NCI-H2227 (cell line): ENCODE measurements around the gene CFAP77.

Experiments
- DNase-seq: peaks from one replicate; lab custom pipeline; 2025; ENCODE audit not compliant: unreplicated experiment; lab: John Stamatoyannopoulos, UW

The CFAP77 gene

GRCh38 chr9:132590318-132591182 lies 180.5 kb downstream of the CFAP77 start:
- DNase-seq: no peak

- DNase-seq: no peak
These were observed 181.2 kb downstream of the CFAP77 start for GRCh38 chr9:132591244-132591643.

GRCh38 chr9:132591751-132592314 lies 181.8 kb downstream of the CFAP77 start:
- no peak for DNase-seq

- no peak for DNase-seq
These were observed 182.4 kb downstream of the CFAP77 start for GRCh38 chr9:132592451-132592850.

GRCh38 chr9:132594412-132594811 lies 184.4 kb downstream of the CFAP77 start:
- DNase-seq: no peak

GRCh38 chr9:132595319-132595718 lies 185.3 kb downstream of the CFAP77 start:
- no peak for DNase-seq

GRCh38 chr9:132596200-132596599 lies 186.2 kb downstream of the CFAP77 start:
- DNase-seq: no peak

GRCh38 chr9:132597073-132597775 lies 187.2 kb downstream of the CFAP77 start:
- DNase-seq: no peak

GRCh38 chr9:132600326-132600984 lies 190.4 kb downstream of the CFAP77 start:
- DNase-seq: no peak

GRCh38 chr9:132602207-132602606 lies 192.2 kb downstream of the CFAP77 start:
- DNase-seq: no peak

- no peak for DNase-seq
These were observed 195.4 kb downstream of the CFAP77 start for GRCh38 chr9:132605387-132605786.

GRCh38 chr9:132606066-132606465 lies 196.1 kb downstream of the CFAP77 start:
- no peak for DNase-seq

- DNase-seq: no peak
These were observed 199.2 kb downstream of the CFAP77 start for GRCh38 chr9:132609184-132609583.

- DNase-seq: no peak
These were observed 199.8 kb downstream of the CFAP77 start for GRCh38 chr9:132609829-132610228.

- no peak for DNase-seq
These were observed 200.7 kb downstream of the CFAP77 start for GRCh38 chr9:132610661-132611060.

GRCh38 chr9:132614324-132614723 lies 204.3 kb downstream of the CFAP77 start:
- no peak for DNase-seq

- DNase-seq: no peak
These were observed 205.8 kb downstream of the CFAP77 start for GRCh38 chr9:132615774-132616173.

- DNase-seq: no peak
These were observed 206.7 kb downstream of the CFAP77 start for GRCh38 chr9:132616725-132617124.

- no peak for DNase-seq
These were observed 212.1 kb downstream of the CFAP77 start for GRCh38 chr9:132622159-132622558.
